Caco-2 (cell line): Measurements from ENCODE around the gene CNTNAP4. TPM values are rescaled to one million over a fixed set of nuclear protein-coding genes. Genes with fewer than 3 reads are reported as not detected.

Source experiments
- BruUV-seq: library from RNA; stranded (reverse); fragments of 400-500 nt; replicated peaks from 2 replicates; lab custom pipeline; 2021; lab: Mats Ljungman, UMichigan
- CTCF ChIA-PET: fragments of 300-600 bp; sonication (Branson Sonifier 250); formaldehyde crosslinking; loops from one replicate; lab custom pipeline; 2022; ENCODE audit warnings: antibody characterized with exemption; lab: Charles Lee
- POLR2A ChIA-PET: fragments of 300-600 bp; sonication (Branson Sonifier 250); formaldehyde crosslinking; loops from one replicate; lab custom pipeline; 2022; ENCODE audit warnings: antibody characterized with exemption; lab: Charles Lee
- DNase-seq, 2 experiments: peaks; one replicate each; pipeline versions ENCODE4 v3.0.0 to v3.0.0-alpha.2; 2020 to 2022
- H3K27me3 ChIP-seq: replicated peaks from 2 replicates; pipeline ENCODE4 v1.6.0; 2011; ENCODE audit warnings: low read length; ENCODE audit not compliant: control insufficient read depth, insufficient read depth
- H3K36me3 ChIP-seq: 2 replicates; pipeline ENCODE4 v1.5.1; 2011; ENCODE audit warnings: low read length; ENCODE audit not compliant: control insufficient read depth, insufficient read depth
- H3K4me1 ChIP-seq: fragments of 250-450 bp; sonication (Bioruptor Pico); 2 replicates; pipeline ENCODE4 v1.5.1; 2020; ENCODE audit warnings: mild to moderate bottlenecking
- H3K4me3 ChIP-seq: 2 replicates; pipeline ENCODE4 v1.5.1; 2011; ENCODE audit warnings: low read depth, mild to moderate bottlenecking, control low read depth, low read length
- H3K9me3 ChIP-seq: fragments of 250-450 bp; sonication (Bioruptor Pico); 2 replicates; pipeline ENCODE4 v1.5.1; 2020; ENCODE audit warnings: mild to moderate bottlenecking, moderate library complexity
- H3K27ac Mint-ChIP-seq: one replicate; pipeline ENCODE4 v1.8.0; 2022; ENCODE audit warnings: mixed read lengths; ENCODE audit not compliant: unreplicated experiment
- H3K27me3 Mint-ChIP-seq: one replicate; pipeline ENCODE4 v1.8.0; 2022; ENCODE audit warnings: mixed read lengths; ENCODE audit not compliant: insufficient read depth, unreplicated experiment
- H3K36me3 Mint-ChIP-seq: one replicate; pipeline ENCODE4 v1.8.0; 2022; ENCODE audit warnings: mild to moderate bottlenecking, mixed read lengths; ENCODE audit not compliant: insufficient read depth, unreplicated experiment
- H3K4me1 Mint-ChIP-seq: one replicate; pipeline ENCODE4 v1.8.0; 2022; ENCODE audit warnings: low read depth, mixed read lengths; ENCODE audit not compliant: unreplicated experiment
- H3K4me3 Mint-ChIP-seq: one replicate; pipeline ENCODE4 v1.8.0; 2022; ENCODE audit warnings: mild to moderate bottlenecking, moderate library complexity, mixed read lengths; ENCODE audit not compliant: unreplicated experiment
- H3K9me3 Mint-ChIP-seq: one replicate; pipeline ENCODE4 v1.8.0; 2022; ENCODE audit warnings: mixed read lengths; ENCODE audit not compliant: unreplicated experiment
- intact Hi-C: fragments of 100-400 bp; cut with micrococcal nuclease; formaldehyde crosslinking; loops from one replicate; pipeline ENCODE4 v1.10.0; 2022; ENCODE audit not compliant: unreplicated experiment
- total RNA-seq: library from RNA; stranded (reverse); gene quantifications from 2 replicates; pipeline ENCODE4 v1.2.3, GENCODE V29; 2022
- TF ChIP-seq, protein P1 (sequence below), 2 experiments: fragments of 200-600 bp in 1 of 2; IDR thresholded peaks; 1 replicate in 1 of 2; 2 replicates in 1 of 2; pipeline versions ENCODE4 v1.5.1 to v1.8.0; 2011 to 2022; ENCODE audit warnings: antibody characterized with exemption in 1 of 2, control low read depth in 1 of 2, inconsistent platforms in 1 of 2, low read depth in 1 of 2, low read length in 1 of 2, mild to moderate bottlenecking in 1 of 2, moderate library complexity in 1 of 2; ENCODE audit not compliant: insufficient read depth in 1 of 2, severe bottlenecking in 1 of 2, unreplicated experiment in 1 of 2

Gene CNTNAP4
- total RNA-seq, 1 experiment from 2014 or later: not detected

DNA sequence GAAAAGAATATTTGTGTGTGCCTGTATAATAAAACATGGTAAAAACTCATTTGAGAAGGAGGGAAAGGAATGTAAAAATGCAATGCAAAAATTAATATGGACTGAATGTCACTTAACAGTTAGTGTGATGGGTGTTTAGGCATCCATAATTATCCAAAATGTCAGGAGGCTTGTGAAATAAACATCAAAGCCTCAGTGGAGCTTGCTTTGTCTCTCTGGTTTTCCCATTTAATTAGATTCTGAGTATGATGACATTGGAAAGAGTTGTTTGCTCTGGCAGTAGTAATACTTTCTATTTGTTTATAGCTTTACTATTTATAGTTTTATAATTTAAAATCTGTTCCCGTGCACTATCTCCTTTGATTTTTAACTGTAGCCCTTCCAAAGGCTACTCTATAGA, 51.9 kb downstream of the CNTNAP4 start:
- POLR2A ChIA-PET: no interaction called here
- Histone ChIP-seq H3K27me3 (no peaks in the 10 kb centered on the region), H3K4me1 (no peaks in the 10 kb centered on the region), H3K36me3 (no peaks in the 10 kb centered on the region), H3K4me3 (no peak overlapping the region), H3K9me3 (no peaks in the 10 kb centered on the region)
- Mint-ChIP-seq H3K4me3 (no peak overlapping the region), H3K27ac (no peak overlapping the region), H3K9me3 (no peaks in the 10 kb centered on the region), H3K36me3 (no peaks in the 10 kb centered on the region), H3K27me3 (peaks cover 2% of the 10 kb centered on the region), H3K4me1 (no peaks in the 10 kb centered on the region)
- no TSS peak for BruUV-seq
- intact Hi-C loops: no loop called here
- DNase-seq: no peak
- CTCF ChIA-PET: no interaction called here
- TF ChIP-seq, protein P1, sequence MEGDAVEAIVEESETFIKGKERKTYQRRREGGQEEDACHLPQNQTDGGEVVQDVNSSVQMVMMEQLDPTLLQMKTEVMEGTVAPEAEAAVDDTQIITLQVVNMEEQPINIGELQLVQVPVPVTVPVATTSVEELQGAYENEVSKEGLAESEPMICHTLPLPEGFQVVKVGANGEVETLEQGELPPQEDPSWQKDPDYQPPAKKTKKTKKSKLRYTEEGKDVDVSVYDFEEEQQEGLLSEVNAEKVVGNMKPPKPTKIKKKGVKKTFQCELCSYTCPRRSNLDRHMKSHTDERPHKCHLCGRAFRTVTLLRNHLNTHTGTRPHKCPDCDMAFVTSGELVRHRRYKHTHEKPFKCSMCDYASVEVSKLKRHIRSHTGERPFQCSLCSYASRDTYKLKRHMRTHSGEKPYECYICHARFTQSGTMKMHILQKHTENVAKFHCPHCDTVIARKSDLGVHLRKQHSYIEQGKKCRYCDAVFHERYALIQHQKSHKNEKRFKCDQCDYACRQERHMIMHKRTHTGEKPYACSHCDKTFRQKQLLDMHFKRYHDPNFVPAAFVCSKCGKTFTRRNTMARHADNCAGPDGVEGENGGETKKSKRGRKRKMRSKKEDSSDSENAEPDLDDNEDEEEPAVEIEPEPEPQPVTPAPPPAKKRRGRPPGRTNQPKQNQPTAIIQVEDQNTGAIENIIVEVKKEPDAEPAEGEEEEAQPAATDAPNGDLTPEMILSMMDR (IDR thresholded peaks at IDR 0.05; ENCODE audit: insufficient read depth in 1 of 2, low read depth in 1 of 2, low read length in 1 of 2, severe bottlenecking in 1 of 2, unreplicated experiment in 1 of 2): no peak

DNA sequence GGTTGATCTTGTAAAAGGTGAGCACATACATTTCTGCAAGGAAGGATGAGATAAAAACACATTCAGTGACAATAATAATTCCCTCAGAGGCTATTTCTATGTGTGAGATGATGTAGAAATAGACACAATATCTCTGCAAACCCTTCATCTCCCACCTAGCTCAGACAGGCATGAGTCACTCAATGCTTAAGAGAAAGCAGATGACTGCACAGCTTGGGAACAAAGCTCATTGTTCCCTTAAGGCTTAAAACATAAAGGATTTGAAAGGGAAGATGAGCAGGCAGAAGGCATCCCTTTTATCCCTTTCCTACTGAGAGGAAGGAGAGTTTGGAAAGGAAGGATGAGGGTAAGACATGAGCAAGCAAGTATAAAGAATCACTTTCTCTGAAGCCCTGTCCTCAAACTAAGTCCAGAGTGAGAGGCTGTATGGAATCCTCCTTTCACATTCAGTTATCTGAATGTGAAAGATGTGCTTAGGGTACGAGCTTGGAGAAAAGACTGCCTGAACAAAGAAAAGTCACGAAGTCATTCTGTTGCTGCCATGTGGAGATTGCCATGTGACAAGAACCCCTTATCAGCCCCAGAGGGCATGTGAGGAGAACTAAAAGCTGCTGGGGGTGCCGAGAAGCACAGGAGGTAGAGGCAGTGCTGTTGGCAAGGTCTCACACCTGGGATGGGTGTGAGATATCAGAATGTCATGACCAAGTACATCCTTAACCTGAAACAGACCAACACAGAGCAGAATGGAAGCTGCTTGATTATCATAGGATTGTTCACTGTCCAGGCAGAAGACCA, 58.2 kb downstream of the CNTNAP4 start:
- BruUV-seq: no TSS peak
- Mint-ChIP-seq H3K9me3 (peaks cover 17% of the 10 kb centered on the region), H3K4me1 (no peaks in the 10 kb centered on the region), H3K36me3 (no peaks in the 10 kb centered on the region), H3K27ac (no peak overlapping the region), H3K27me3 (peaks cover 1% of the 10 kb centered on the region), H3K4me3 (no peak overlapping the region)
- POLR2A ChIA-PET: no interaction called here
- H3K9me3 ChIP-seq: no peaks in the 10 kb centered on the region
- intact Hi-C loops: no loop called here
- CTCF ChIA-PET: no interaction called here
- no peak for DNase-seq
- TF ChIP-seq, protein P1 (IDR thresholded peaks at IDR 0.05; ENCODE audit: insufficient read depth in 1 of 2, low read depth in 1 of 2, low read length in 1 of 2, severe bottlenecking in 1 of 2, unreplicated experiment in 1 of 2): no peak
- no peaks in the 10 kb centered on the region for H3K27me3 ChIP-seq
- no peaks in the 10 kb centered on the region for H3K36me3 ChIP-seq
- no peaks in the 10 kb centered on the region for H3K4me1 ChIP-seq
- H3K4me3 ChIP-seq: no peak overlapping the region

DNA sequence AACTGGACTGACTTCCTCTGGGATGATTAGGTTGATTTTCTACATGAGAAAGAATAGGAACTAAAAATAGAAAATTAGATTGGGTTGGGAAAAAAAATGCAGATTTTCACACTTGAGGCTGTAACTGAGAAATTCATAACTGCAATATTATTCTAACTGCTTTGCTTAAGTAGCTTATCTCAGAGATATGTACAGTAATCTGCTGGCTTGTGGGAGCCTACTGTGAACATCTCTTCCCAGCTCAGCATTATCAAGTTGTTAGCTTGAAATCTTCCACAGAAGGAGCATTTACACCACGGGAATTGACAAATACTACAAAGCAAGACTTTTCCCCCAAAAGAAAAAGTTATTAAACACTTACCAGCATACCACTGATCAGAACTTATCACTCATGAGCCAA, 58.9 kb downstream of the CNTNAP4 start:
- ChIA-PET POLR2A (no interaction called here), CTCF (no interaction called here)
- intact Hi-C loops: no loop called here
- Mint-ChIP-seq H3K27me3 (peaks cover 3% of the 10 kb centered on the region), H3K4me1 (no peaks in the 10 kb centered on the region), H3K27ac (no peak overlapping the region), H3K9me3 (peaks cover 17% of the 10 kb centered on the region), H3K4me3 (no peak overlapping the region), H3K36me3 (no peaks in the 10 kb centered on the region)
- Histone ChIP-seq H3K4me1 (no peaks in the 10 kb centered on the region), H3K4me3 (no peak overlapping the region), H3K9me3 (no peaks in the 10 kb centered on the region), H3K36me3 (no peaks in the 10 kb centered on the region), H3K27me3 (no peaks in the 10 kb centered on the region)
- no TSS peak for BruUV-seq
- DNase-seq: no peak
- TF ChIP-seq, protein P1 (IDR thresholded peaks at IDR 0.05; ENCODE audit: insufficient read depth in 1 of 2, low read depth in 1 of 2, low read length in 1 of 2, severe bottlenecking in 1 of 2, unreplicated experiment in 1 of 2): no peak
